GM12875 (cell line): ENCODE results near the gene DGKE.

ENCODE experiments used
- H3K4me3 ChIP-seq: one replicate; pipeline ENCODE4 v1.5.1; 2011; ENCODE audit warnings: low read depth, low read length, control low read depth
- CTCF ChIP-seq: IDR thresholded peaks from 2 replicates; pipeline ENCODE4 v1.5.1; 2011; ENCODE audit warnings: low read depth, mild to moderate bottlenecking, control low read depth, inconsistent platforms, low read length, moderate library complexity, borderline replicate concordance; ENCODE audit not compliant: insufficient read depth

Gene DGKE

GRCh38 chr17:56866076-56866475, 32.1 kb downstream of the DGKE start:
- no peak for TF ChIP-seq CTCF
- no peak overlapping the region for H3K4me3 ChIP-seq

GRCh38 chr17:56866496-56866895, 32.5 kb downstream of the DGKE start:
- H3K4me3 ChIP-seq = no peak overlapping the region
- TF ChIP-seq CTCF = no peak

GRCh38 chr17:56867948-56868376, 34.0 kb downstream of the DGKE start:
- TF ChIP-seq CTCF = no peak
- H3K4me3 ChIP-seq = no peak overlapping the region

- H3K4me3 ChIP-seq = no peak overlapping the region
- no peak for TF ChIP-seq CTCF
Observed at GRCh38 chr17:56868716-56869115, 34.8 kb downstream of the DGKE start.

- no peak overlapping the region for H3K4me3 ChIP-seq
- TF ChIP-seq CTCF = no peak
Observed at GRCh38 chr17:56870081-56870651, 36.2 kb downstream of the DGKE start.

GRCh38 chr17:56876766-56877179, 42.8 kb downstream of the DGKE start:
- H3K4me3 ChIP-seq = no peak overlapping the region
- TF ChIP-seq CTCF = no peak

- TF ChIP-seq CTCF = no peak
- H3K4me3 ChIP-seq = no peak overlapping the region
Observed at GRCh38 chr17:56879280-56879679, 45.3 kb downstream of the DGKE start.
